Measurements from ENCODE around the gene TENM4.

DNA sequence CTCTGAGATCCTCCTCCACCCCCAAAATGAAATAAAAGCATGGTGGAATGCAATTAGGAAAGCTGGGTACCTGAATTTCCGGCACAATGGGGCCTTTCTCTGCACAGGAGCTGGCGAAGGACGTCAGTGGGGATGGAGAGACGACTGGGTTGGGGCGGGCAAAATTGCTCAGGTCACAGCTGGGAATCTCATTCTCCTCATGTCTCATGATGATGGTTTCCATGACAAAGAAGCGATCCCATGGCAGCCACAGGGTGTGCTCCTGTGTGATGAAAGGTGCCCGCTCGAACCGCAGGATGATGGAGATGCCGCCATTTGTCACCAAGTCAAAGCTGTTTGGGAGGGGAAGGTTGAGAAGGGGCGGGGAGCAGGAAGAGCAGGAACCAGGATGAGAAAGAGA lies 708.6 kb downstream of the TENM4 start:
- TF ChIP-seq, protein P1, sequence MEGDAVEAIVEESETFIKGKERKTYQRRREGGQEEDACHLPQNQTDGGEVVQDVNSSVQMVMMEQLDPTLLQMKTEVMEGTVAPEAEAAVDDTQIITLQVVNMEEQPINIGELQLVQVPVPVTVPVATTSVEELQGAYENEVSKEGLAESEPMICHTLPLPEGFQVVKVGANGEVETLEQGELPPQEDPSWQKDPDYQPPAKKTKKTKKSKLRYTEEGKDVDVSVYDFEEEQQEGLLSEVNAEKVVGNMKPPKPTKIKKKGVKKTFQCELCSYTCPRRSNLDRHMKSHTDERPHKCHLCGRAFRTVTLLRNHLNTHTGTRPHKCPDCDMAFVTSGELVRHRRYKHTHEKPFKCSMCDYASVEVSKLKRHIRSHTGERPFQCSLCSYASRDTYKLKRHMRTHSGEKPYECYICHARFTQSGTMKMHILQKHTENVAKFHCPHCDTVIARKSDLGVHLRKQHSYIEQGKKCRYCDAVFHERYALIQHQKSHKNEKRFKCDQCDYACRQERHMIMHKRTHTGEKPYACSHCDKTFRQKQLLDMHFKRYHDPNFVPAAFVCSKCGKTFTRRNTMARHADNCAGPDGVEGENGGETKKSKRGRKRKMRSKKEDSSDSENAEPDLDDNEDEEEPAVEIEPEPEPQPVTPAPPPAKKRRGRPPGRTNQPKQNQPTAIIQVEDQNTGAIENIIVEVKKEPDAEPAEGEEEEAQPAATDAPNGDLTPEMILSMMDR (IDR thresholded peaks at IDR 0.05; ENCODE audit: low read depth, low read length, missing input control) = no peak
- TF ChIP-seq HNF4G (IDR thresholded peaks at IDR 0.05) (no peak), TAF1 (conservative IDR thresholded peaks at IDR 0.05) (no peak), RXRA (IDR thresholded peaks at IDR 0.05) (no peak)
- TF ChIP-seq, protein P2, sequence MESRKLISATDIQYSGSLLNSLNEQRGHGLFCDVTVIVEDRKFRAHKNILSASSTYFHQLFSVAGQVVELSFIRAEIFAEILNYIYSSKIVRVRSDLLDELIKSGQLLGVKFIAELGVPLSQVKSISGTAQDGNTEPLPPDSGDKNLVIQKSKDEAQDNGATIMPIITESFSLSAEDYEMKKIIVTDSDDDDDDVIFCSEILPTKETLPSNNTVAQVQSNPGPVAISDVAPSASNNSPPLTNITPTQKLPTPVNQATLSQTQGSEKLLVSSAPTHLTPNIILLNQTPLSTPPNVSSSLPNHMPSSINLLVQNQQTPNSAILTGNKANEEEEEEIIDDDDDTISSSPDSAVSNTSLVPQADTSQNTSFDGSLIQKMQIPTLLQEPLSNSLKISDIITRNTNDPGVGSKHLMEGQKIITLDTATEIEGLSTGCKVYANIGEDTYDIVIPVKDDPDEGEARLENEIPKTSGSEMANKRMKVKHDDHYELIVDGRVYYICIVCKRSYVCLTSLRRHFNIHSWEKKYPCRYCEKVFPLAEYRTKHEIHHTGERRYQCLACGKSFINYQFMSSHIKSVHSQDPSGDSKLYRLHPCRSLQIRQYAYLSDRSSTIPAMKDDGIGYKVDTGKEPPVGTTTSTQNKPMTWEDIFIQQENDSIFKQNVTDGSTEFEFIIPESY (IDR thresholded peaks at IDR 0.05) = no peak
